ENCODE results near the gene SIAE. TPM values are rescaled to one million over a fixed set of nuclear protein-coding genes. Genes with fewer than 3 reads are reported as not detected.

SIAE gene
- total and polyA plus RNA-seq, 2 donors, result 4.6 to 13.4 TPM

DNA sequence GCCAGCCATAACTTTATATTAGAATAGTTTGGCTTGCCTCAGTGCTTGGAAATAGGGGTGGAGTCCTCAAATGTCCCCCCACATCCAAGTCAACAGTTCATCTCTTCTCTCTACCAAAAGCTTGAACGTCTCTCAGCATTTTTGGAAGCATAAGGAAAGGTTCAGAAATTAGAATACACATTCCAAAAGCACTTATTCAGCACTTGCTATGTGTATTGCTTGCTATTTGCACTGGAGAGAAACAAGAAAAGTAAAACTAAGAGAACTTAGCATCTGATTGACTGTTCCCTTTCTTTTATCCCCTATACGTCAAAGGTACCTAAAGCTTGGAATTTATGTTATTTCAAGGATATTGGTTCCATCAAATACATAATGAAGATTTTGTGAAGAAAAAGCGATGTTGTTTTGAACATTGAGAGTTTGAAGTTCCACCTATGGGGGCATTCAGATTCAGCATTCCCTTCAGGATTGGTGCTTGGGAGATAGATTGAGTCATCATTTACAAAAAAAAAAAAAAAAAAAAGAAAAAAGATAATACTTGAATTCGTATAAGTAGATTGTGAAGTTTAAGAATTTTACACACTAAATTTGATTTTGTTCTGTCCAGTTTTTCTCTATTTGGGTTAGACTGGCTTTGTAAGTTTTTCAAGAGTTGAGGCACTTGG, 49.5 kb downstream of the SIAE start:
- no peak overlapping the region for H3K27ac ChIP-seq (ENCODE audit: low read depth in 1 of 2, low read length in 1 of 2)
- no peaks in the 10 kb centered on the region for H3K9me3 ChIP-seq (ENCODE audit: control insufficient read depth in 2 of 2, insufficient read depth in 1 of 2, low read length in 1 of 2)
- H3K36me3 ChIP-seq (ENCODE audit: control insufficient read depth in 2 of 2, insufficient read depth in 2 of 2, low read length in 1 of 2), result peaks cover 20 to 35% of the 10 kb centered on the region in 2 donors
- no peak for DNase-seq (ENCODE audit: low read depth in 6 of 9, low spot score in 9 of 9)
- H3K27me3 ChIP-seq (ENCODE audit: control insufficient read depth in 2 of 2, insufficient read depth in 1 of 2, low read length in 1 of 2), result no peaks in the 10 kb centered on the region
- peaks cover 4 to 8% of the 10 kb centered on the region in 2 donors for H3K4me1 ChIP-seq (ENCODE audit: control insufficient read depth in 2 of 2, insufficient read depth in 2 of 2, low read length in 2 of 2)
- peak overlapping the region; percentile 98 for H3K4me3 ChIP-seq (ENCODE audit: low read length in 2 of 2)
- WGBS, result 75% methylated on average over 4 of the region's 4 CpGs

DNA sequence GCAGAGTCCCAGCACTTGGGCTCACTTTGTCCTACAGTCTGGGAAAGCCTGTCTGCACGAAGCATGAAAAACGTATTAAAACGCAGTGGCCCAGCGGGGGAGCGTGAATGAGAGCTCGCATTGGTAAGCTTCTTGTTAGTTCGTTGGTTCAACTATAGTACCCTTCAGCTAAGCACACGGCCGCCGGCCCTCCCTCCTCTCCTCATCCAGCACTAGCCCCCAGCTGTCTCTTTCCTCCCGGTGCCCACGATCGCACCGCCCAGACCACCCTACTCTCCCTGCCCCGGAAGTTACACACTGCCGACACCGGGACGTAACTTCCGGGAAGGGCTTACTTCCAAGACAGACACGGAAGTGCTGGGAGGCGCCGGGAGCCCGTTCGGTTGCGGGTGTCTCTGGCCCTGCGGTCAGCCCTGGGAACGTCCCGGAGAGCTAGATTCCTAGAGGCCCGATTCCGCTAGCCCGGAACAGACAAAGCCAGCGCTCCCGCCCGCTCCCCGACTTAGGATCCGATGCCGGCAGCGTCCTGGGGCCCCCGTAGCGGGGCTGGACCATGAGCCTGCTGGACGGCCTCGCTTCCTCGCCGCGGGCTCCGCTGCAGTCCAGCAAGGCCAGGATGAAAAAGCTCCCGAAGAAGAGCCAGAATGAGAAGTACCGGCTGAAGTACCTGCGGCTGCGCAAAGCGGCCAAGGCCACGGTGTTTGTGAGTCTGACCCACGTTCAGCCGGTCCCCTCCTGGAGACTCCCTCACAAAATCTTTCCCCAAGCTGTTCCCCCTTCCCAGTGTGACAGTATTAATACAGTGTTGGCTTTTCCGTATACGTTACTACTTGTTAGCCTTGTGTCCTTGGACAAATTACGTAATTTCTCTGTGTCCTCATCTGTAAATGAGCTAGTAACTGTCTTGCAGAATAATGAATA, 50.7 kb downstream of the SIAE start, which contains the start of gene TBRG1:
TBRG1 (plus strand) TSS at position 334 of the 921 bp plus-strand sequence; CDS start at position 554, 220 bp downstream.
- peak within 1 kb of the TSS; percentile 98 for H3K4me3 ChIP-seq (ENCODE audit: low read length in 2 of 2)
- peaks cover 4 to 8% of the 10 kb centered on the region in 2 donors for H3K4me1 ChIP-seq (ENCODE audit: control insufficient read depth in 2 of 2, insufficient read depth in 2 of 2, low read length in 2 of 2)
- peaks cover 17 to 32% of the 10 kb centered on the region in 2 donors for H3K36me3 ChIP-seq (ENCODE audit: control insufficient read depth in 2 of 2, insufficient read depth in 2 of 2, low read length in 1 of 2)
- peak within 1 kb of the TSS; percentile 80 to 89 for H3K27ac ChIP-seq (ENCODE audit: low read depth in 1 of 2, low read length in 1 of 2)
- peak; percentile 65 to 93 (median 79) for DNase-seq (ENCODE audit: low read depth in 6 of 9, low spot score in 9 of 9)
- H3K27me3 ChIP-seq (ENCODE audit: control insufficient read depth in 2 of 2, insufficient read depth in 1 of 2, low read length in 1 of 2), result no peaks in the 10 kb centered on the region
- H3K9me3 ChIP-seq (ENCODE audit: control insufficient read depth in 2 of 2, insufficient read depth in 1 of 2, low read length in 1 of 2), result no peaks in the 10 kb centered on the region
- under 1% methylated on average over 57 of the region's 57 CpGs for WGBS

DNA sequence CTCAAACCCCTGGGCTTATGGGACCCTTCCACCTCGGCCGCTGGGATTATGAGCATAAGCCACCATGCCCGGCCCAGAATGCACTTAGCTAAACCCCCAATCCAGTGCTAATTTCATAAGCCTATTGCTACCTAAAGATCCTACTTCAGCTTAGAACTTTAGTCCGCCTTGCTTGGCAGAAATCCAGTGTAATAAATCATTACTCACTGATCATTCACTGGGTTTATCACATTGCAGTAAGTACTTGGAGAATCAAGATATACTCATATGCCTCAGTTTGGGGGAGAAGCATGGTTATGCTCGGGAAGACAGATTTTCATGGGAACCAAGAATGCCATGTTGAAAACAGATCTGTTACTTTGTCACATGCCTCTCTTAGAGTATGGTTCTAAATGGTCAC, 54.7 kb downstream of the SIAE start:
- no peak for DNase-seq (ENCODE audit: low read depth in 6 of 9, low spot score in 9 of 9)
- H3K27me3 ChIP-seq (ENCODE audit: control insufficient read depth in 2 of 2, insufficient read depth in 1 of 2, low read length in 1 of 2), result no peaks in the 10 kb centered on the region
- no peaks in the 10 kb centered on the region for H3K36me3 ChIP-seq (ENCODE audit: control insufficient read depth in 2 of 2, insufficient read depth in 2 of 2, low read length in 1 of 2)
- 96% methylated on average over 5 of the region's 5 CpGs for WGBS
- no peak overlapping the region for H3K27ac ChIP-seq (ENCODE audit: low read depth in 1 of 2, low read length in 1 of 2)
- H3K4me1 ChIP-seq (ENCODE audit: control insufficient read depth in 2 of 2, insufficient read depth in 2 of 2, low read length in 2 of 2), result peaks cover 3 to 8% of the 10 kb centered on the region in 2 donors
- H3K4me3 ChIP-seq (ENCODE audit: low read length in 2 of 2), result no peak overlapping the region
- H3K9me3 ChIP-seq (ENCODE audit: control insufficient read depth in 2 of 2, insufficient read depth in 1 of 2, low read length in 1 of 2), result no peaks in the 10 kb centered on the region

DNA sequence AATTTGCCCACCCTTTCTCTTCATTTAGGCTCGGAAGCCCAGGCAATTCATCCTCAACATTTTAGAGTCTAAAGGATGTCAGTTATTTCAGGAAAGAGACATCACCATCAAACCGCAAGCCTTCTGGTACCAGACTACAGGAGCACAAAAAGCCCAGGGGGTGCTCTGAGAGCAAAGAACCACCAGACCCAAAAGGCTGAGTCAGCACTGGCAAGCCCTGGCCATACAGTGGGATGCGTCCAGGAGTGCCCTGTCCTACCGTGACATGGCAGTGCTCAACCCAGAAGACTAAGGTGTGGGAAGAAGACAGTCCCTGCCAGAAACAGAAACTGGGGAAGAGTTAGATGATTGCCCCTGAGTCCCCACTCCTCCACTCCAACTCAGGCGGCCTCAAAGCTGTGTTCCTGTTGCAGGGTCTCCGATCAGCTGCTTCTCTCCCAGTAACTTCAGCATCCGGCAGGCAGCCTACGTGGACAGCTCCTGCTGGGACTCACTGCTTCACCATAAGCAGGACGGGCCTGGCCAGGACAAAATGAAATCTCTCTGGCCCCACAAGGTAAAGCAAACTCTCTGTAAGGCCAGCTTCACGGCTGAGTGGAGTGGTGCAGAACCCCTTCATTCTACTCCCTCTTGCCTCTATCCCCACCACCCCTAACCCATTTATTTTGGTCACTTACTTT, 60.8 kb downstream of the SIAE start:
- no peak overlapping the region for H3K4me3 ChIP-seq (ENCODE audit: low read length in 2 of 2)
- H3K4me1 ChIP-seq (ENCODE audit: control insufficient read depth in 2 of 2, insufficient read depth in 2 of 2, low read length in 2 of 2), result peaks cover 0 to 8% of the 10 kb centered on the region in 2 donors
- no peaks in the 10 kb centered on the region for H3K9me3 ChIP-seq (ENCODE audit: control insufficient read depth in 2 of 2, insufficient read depth in 1 of 2, low read length in 1 of 2)
- H3K27me3 ChIP-seq (ENCODE audit: control insufficient read depth in 2 of 2, insufficient read depth in 1 of 2, low read length in 1 of 2), result no peaks in the 10 kb centered on the region
- H3K27ac ChIP-seq (ENCODE audit: low read depth in 1 of 2, low read length in 1 of 2), result no peak overlapping the region
- H3K36me3 ChIP-seq (ENCODE audit: control insufficient read depth in 2 of 2, insufficient read depth in 2 of 2, low read length in 1 of 2), result no peaks in the 10 kb centered on the region
- DNase-seq (ENCODE audit: low read depth in 6 of 9, low spot score in 9 of 9), result no peak
- 92% methylated on average over 10 of the region's 10 CpGs for WGBS

DNA sequence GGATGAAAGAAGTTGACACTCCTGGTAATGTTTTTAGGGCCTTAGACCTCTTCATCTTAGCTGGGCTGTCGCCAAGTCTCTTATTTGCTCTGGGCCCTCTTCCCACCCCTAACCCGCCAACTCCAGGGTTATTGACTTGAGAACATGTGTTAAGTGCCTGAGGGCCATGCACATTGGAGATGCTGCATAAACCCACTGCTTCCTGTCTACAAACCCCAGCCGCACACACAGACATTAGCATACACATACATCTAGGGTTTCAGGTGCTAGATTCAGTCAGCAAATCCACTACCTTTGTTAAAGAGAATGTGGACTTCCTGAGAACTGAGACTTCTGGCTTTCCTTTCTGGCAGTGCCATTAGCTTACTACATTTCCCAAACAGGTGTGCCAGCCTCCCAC, 61.5 kb downstream of the SIAE start:
- Histone ChIP-seq H3K9me3 (ENCODE audit: control insufficient read depth in 2 of 2, insufficient read depth in 1 of 2, low read length in 1 of 2) (no peaks in the 10 kb centered on the region), H3K4me3 (ENCODE audit: low read length in 2 of 2) (no peak overlapping the region), H3K27ac (ENCODE audit: low read depth in 1 of 2, low read length in 1 of 2) (no peak overlapping the region), H3K4me1 (ENCODE audit: control insufficient read depth in 2 of 2, insufficient read depth in 2 of 2, low read length in 2 of 2) (peaks cover 0 to 8% of the 10 kb centered on the region in 2 donors), H3K36me3 (ENCODE audit: control insufficient read depth in 2 of 2, insufficient read depth in 2 of 2, low read length in 1 of 2) (no peaks in the 10 kb centered on the region), H3K27me3 (ENCODE audit: control insufficient read depth in 2 of 2, insufficient read depth in 1 of 2, low read length in 1 of 2) (no peaks in the 10 kb centered on the region)
- peak in 3 of 9 donors; percentile 18 to 56 (median 28) for DNase-seq (ENCODE audit: low read depth in 6 of 9, low spot score in 9 of 9)
- 13% methylated on average over 3 of the region's 3 CpGs for WGBS

DNA sequence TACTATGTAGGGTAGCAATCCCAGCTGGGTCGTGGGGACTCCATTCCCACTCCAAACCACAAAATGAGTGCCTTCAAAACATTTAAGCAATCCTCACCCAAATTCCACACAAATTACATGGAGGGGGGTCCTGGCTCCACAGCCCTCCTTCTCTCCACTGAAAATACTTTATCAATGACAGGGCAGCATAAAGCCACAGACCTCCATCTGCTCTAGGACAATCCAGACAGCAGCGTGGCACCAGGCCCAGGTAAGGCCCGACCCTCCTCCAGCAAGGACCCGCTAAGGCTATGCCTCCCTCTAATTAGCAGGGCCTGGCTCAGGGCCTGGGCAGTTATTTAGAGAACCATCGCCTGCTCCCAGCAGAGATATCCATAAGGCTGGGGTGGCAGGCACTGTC, 62.5 kb downstream of the SIAE start, which contains the start of gene PANX3:
PANX3 (plus strand) TSS at position 365 of the 400 bp plus-strand sequence. CDS start 129 bp downstream, outside the sequence.
- Histone ChIP-seq H3K9me3 (ENCODE audit: control insufficient read depth in 2 of 2, insufficient read depth in 1 of 2, low read length in 1 of 2) (no peaks in the 10 kb centered on the region), H3K4me1 (ENCODE audit: control insufficient read depth in 2 of 2, insufficient read depth in 2 of 2, low read length in 2 of 2) (peaks cover 0 to 8% of the 10 kb centered on the region in 2 donors), H3K27me3 (ENCODE audit: control insufficient read depth in 2 of 2, insufficient read depth in 1 of 2, low read length in 1 of 2) (no peaks in the 10 kb centered on the region), H3K4me3 (ENCODE audit: low read length in 2 of 2) (no peak within 1 kb of the TSS), H3K27ac (ENCODE audit: low read depth in 1 of 2, low read length in 1 of 2) (no peak within 1 kb of the TSS), H3K36me3 (ENCODE audit: control insufficient read depth in 2 of 2, insufficient read depth in 2 of 2, low read length in 1 of 2) (no peaks in the 10 kb centered on the region)
- DNase-seq (ENCODE audit: low read depth in 6 of 9, low spot score in 9 of 9), result no peak
- 94% methylated on average over 5 of the region's 5 CpGs for WGBS

DNA sequence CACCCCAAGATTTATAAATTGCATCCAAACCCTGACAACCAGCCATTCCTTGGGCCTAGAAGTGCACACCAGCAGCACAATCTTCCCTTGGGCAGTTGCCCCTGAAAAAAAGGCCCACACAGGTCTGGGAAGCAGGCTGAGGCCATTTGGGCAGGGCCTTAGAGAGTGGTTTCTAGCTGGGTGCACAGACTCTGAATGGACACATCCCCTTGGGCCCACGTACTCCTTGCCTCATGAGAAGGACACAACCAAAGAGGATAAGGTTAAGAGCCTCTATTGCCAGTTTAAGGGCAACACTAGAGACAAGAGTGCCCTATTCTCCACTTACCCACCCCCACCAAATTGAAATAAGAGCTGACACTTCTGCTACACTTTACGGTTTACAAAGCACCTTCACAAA, 63.2 kb downstream of the SIAE start:
- no peak for DNase-seq (ENCODE audit: low read depth in 6 of 9, low spot score in 9 of 9)
- H3K9me3 ChIP-seq (ENCODE audit: control insufficient read depth in 2 of 2, insufficient read depth in 1 of 2, low read length in 1 of 2), result no peaks in the 10 kb centered on the region
- H3K4me3 ChIP-seq (ENCODE audit: low read length in 2 of 2), result no peak overlapping the region
- H3K36me3 ChIP-seq (ENCODE audit: control insufficient read depth in 2 of 2, insufficient read depth in 2 of 2, low read length in 1 of 2), result no peaks in the 10 kb centered on the region
- WGBS, result 96% methylated on average over 2 of the region's 2 CpGs
- no peaks in the 10 kb centered on the region for H3K27me3 ChIP-seq (ENCODE audit: control insufficient read depth in 2 of 2, insufficient read depth in 1 of 2, low read length in 1 of 2)
- no peak overlapping the region for H3K27ac ChIP-seq (ENCODE audit: low read depth in 1 of 2, low read length in 1 of 2)
- peaks cover 0 to 8% of the 10 kb centered on the region in 2 donors for H3K4me1 ChIP-seq (ENCODE audit: control insufficient read depth in 2 of 2, insufficient read depth in 2 of 2, low read length in 2 of 2)

DNA sequence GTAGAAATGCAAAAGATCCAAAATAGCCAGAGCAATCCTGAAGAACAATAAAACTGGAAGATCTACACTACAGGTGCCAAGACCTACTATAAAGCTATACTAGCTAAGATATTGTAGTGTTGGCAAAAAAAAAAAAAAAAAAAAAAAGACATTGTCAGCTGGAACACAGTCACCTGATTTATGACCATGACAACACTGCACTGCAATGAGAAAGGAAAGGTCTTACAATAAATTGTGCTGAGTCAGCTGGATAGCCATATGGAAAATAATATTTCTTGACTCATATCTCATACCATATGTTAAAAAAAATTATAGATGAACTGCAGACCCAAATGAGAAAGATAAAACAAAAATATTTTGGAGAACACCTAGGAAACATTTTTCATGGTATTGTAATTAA, 65.4 kb downstream of the SIAE start:
- Histone ChIP-seq H3K9me3 (ENCODE audit: control insufficient read depth in 2 of 2, insufficient read depth in 1 of 2, low read length in 1 of 2) (no peaks in the 10 kb centered on the region), H3K4me3 (ENCODE audit: low read length in 2 of 2) (no peak overlapping the region), H3K4me1 (ENCODE audit: control insufficient read depth in 2 of 2, insufficient read depth in 2 of 2, low read length in 2 of 2) (peaks cover 0 to 8% of the 10 kb centered on the region in 2 donors), H3K27ac (ENCODE audit: low read depth in 1 of 2, low read length in 1 of 2) (no peak overlapping the region), H3K27me3 (ENCODE audit: control insufficient read depth in 2 of 2, insufficient read depth in 1 of 2, low read length in 1 of 2) (no peaks in the 10 kb centered on the region), H3K36me3 (ENCODE audit: control insufficient read depth in 2 of 2, insufficient read depth in 2 of 2, low read length in 1 of 2) (no peaks in the 10 kb centered on the region)
- DNase-seq (ENCODE audit: low read depth in 6 of 9, low spot score in 9 of 9), result no peak

All from thymus (tissue), 11 donors.